Astrocyte (in vitro differentiated cells and primary cell): Measurements from ENCODE around the gene TRIP13.

ENCODE experiments used
- EZH2 ChIP-seq: IDR thresholded peaks from 2 replicates; pipeline ENCODE4 v1.6.1; 2012; ENCODE audit warnings: mild to moderate bottlenecking, low read length, inconsistent platforms; ENCODE audit not compliant: insufficient read depth
- TF ChIP-seq, protein P1 (sequence below): IDR thresholded peaks from 2 replicates; pipeline ENCODE4 v1.5.1; 2011; ENCODE audit warnings: low read depth, mild to moderate bottlenecking, inconsistent platforms, low read length, moderate library complexity; ENCODE audit not compliant: insufficient read depth

DNA sequence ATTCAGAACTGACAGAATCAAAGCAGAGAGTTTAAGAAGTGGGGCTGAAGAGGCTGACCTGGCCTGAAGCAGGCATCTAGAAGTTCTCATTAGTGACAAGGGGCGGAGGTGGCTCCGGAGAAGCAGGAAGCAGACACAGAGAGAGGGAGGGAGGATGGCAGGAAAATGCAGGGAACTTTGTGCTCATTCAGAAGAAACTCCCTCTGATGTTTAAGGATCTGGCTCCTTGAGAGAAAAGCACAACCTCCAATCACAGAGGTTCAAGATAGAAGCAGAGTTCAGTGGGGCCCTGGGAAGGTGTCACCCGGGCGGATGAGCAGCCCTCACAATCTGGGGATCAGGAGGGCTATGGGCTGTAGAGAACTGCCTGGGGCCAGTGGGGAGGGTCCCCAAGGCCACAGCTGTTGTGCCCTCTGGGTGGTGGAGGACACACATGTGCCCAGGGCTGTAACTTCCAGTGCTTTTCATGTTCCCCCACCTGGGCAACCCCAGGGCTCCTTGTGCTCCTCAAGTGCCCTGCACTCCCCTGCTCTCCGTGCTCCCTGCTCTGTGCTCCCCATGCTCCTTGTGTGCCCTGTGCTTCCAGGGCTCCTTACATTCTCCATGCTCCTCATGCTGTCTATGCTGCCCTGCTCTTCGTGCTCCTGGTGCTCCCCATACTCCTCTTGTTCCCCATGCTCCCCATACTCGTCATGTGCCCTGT, 51.4 kb downstream of the TRIP13 start:
- TF ChIP-seq, protein P1, sequence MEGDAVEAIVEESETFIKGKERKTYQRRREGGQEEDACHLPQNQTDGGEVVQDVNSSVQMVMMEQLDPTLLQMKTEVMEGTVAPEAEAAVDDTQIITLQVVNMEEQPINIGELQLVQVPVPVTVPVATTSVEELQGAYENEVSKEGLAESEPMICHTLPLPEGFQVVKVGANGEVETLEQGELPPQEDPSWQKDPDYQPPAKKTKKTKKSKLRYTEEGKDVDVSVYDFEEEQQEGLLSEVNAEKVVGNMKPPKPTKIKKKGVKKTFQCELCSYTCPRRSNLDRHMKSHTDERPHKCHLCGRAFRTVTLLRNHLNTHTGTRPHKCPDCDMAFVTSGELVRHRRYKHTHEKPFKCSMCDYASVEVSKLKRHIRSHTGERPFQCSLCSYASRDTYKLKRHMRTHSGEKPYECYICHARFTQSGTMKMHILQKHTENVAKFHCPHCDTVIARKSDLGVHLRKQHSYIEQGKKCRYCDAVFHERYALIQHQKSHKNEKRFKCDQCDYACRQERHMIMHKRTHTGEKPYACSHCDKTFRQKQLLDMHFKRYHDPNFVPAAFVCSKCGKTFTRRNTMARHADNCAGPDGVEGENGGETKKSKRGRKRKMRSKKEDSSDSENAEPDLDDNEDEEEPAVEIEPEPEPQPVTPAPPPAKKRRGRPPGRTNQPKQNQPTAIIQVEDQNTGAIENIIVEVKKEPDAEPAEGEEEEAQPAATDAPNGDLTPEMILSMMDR: no peak
- TF ChIP-seq EZH2: no peak
